Measurements from ENCODE around the gene EEF2KMT.
"Not testable (repeated sequence)": the region's sequence is repeated elsewhere in the genome, so short reads cannot be mapped to it uniquely, and the experiment has no call there.

Gene EEF2KMT

GRCh38 chr16:5097470-5098220 lies at the start of gene EEF2KMT:
TSS of gene EEF2KMT (minus strand) at chr16:5097795. CDS start at chr16:5097739, 56 bp downstream.
- FAIRE-seq: not testable (repeated sequence)
- peak; percentile 93 for DNase-seq (ENCODE audit: low spot score)

- not testable (repeated sequence) for DNase-seq (ENCODE audit: low spot score); FAIRE-seq
Measured at GRCh38 chr16:5144621-5144956, 47.0 kb upstream of the EEF2KMT start.

DNA sequence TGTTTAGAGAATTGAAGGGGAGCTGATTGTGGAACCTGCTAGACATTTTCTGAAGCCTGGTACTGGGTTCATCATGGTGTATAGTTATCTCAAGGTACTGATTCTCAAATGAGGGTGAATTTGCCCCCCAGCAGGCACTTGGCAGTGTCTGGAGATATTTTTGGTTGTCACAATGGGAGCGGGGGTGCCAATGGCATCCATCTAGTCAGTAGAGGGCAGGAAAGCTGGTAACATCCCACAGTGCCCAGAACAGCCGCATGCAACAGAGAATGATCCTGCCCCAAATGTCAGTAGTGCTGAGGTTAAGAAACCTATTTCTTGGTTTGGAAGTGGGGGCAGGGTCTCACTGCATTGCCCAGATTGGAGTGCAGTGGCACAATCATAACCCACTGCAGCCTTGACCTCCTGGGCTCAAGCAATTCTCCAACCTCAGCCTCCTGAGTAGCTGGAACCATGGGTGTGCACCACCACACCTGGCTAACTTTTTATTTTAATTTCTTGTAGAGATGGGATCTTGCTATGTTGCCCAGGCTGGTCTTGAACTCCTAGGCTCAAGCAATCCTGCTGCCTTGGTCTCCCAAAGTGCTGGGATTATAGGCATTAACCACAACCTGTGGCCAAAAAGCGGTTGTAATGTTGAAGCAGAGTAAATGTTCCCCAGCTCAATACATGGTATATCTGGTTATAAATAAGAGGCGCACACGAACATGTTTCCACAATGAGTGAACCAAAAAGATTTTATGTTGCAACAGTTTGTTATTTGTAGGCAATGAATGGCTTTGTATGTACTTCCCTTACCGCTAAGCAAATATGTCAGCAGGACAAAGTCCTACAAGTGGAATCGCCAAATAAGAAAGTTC lies 46.4 kb upstream of the EEF2KMT start:
- FAIRE-seq (no peak), DNase-seq (ENCODE audit: low spot score) (no peak)

GRCh38 chr16:5140151-5140550 lies 42.6 kb upstream of the EEF2KMT start:
- FAIRE-seq; DNase-seq (ENCODE audit: low spot score): not testable (repeated sequence)

DNA sequence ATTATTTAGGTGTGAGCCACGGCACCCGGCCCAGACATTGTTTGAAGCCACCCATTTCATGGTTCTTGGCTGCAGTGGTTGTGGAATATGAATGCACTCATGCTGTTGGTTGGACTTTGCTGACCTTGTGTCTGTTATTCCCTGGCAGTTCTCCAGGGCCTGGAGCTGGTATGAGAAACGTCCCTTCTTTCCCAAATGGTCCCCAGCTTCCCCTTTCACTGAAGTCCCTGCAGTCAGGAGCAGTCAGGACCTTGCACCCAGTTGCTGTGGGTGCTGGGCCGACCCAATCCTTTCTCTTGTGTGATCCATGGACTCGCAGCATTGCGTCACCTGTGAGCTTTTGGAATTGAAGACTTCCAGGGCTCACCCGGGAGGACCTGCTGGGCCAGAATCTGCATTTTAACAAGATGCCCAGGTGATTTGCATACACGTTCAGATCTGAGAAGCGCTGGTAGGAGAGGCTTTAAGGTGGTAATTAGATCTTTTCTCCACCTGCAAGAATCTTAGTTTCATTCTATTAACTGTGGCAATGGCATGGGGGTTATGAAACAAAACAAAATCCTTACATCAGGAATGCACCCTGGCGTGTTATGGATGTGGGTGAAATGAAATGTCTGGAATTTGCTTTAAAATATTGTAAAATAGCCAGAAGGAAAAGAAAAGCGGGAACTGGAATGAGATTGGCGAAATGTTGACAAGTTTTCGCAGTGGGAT lies 37.3 kb upstream of the EEF2KMT start:
- not testable (repeated sequence) for DNase-seq (ENCODE audit: low spot score)

GRCh38 chr16:5132915-5133600 lies 35.5 kb upstream of the EEF2KMT start:
- not testable (repeated sequence) for FAIRE-seq; DNase-seq (ENCODE audit: low spot score)

More for the DNA sequence above, 37.3 kb upstream of the EEF2KMT start:
- not testable (repeated sequence) for FAIRE-seq

DNA sequence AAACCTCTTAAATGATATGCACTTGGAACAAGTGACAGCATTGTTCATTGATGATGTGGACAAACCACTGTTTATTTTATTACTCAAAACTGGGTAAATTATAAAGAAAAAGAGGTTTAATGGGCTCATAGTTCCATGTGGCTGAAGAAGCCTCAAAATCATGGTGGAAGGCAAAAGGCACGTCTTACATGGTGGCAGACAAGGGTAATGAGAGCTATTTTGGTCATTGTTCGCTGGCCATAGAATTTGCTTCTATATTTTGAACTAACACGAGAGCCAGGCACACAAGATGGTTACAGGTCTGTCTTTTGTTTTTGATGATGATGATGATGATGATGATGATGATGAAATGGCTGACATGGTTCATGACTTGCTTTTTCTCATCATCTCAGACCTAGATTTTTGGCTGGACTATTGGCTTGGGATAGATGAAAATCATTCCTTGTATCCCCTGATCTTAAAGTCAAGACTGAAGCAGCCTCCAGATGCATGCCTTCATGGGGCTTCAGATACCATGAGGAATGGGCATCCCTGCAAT lies 33.9 kb upstream of the EEF2KMT start:
- DNase-seq (ENCODE audit: low spot score); FAIRE-seq: not testable (repeated sequence)

DNA sequence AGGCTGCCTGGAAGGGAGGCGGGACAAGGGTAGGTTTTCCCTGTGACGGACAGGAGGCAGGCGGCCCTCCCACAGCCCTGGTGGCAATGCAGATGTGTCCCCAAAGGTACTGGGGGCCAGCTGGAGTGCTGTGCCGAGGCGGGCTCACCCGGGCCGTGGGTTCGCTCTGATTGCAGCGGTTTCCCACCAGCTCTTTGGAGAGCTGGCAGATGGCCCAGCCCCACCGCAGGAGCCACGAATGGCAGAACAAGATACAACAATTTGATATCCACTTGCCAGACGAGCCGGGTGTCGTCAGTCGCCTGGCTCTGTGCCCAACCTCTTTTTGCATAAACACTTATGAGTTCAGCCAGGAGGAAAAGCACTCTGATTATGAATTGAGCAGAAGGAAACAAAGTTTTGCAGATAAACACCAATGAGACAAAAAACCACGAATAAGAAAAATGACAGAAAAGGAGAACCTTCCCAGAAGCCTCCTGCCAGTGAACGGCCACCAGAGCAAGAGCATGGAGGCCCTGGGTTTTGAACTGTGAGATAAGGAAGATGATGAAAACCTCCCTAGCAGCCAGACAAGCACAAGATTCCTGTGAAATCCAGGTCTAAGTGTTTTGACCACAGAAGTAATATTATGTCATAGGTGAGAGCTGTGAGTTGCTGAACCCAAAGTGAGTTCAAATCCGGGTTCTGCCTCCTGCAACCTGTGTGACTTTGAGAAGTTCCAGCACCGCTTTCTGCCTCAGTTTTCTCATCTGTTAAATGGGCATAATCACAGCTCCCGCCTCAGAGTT lies 19.9 kb upstream of the EEF2KMT start:
- not testable (repeated sequence) for FAIRE-seq
- peak; percentile 24 for DNase-seq (ENCODE audit: low spot score)

GRCh38 chr16:5116780-5117295 lies 19.2 kb upstream of the EEF2KMT start:
- FAIRE-seq: not testable (repeated sequence)

DNA sequence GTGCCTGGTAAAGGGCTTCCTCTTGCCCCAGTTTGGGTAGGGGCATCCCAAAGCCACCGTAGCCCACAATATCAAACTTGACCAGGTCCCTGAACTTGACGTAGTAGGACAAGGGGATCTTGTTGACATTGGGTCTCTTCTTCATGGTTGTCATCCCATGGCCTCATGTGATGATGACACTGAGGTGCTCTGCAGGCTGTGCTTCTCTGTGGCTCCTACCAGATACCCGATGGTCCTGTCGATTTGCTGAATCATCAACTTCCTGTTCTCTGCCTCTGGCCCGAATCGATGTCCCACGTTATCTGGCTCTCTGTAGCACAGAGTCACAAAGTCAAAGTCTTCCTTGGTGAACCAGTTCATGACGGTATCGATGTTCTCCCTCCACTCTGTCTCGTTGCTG lies 13.3 kb upstream of the EEF2KMT start:
- FAIRE-seq; DNase-seq (ENCODE audit: low spot score): not testable (repeated sequence)

More at GRCh38 chr16:5116780-5117295, 19.2 kb upstream of the EEF2KMT start:
- DNase-seq (ENCODE audit: low spot score): peak; percentile 2

DNA sequence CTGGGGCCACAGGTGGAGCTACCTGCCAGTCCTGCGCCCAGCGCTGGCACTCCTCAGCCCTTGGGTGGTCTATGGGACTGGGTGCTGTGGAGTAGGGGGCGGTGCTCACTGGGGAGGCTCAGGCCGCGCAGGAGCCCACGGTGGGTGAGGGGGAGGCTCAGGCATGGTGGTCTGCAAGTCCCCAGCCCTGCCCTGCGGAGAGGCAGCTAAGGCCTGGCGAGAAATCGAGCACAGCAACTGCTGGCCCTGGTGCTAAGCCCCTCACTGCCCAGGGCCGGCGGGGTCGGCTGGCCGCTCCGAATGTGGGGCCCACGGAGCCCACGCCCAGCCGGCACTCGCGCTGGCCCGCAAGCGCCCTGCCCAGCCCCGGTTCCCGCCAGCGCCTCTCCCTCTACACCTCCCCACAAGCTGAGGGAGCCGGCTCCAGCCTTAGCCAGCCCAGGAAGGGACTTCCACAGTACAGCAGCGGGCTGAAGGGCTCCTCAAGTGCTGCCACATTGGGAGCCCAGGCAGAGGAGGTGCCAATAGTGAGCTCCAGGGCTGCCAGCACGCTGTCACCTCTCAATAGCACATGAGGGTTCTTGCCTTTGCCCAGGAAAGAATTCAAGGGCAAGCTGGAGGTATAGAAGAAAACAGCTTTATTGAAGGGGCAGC lies 11.0 kb upstream of the EEF2KMT start:
- FAIRE-seq: no peak
- DNase-seq (ENCODE audit: low spot score): no peak

GRCh38 chr16:5105039-5105438 lies 7.4 kb upstream of the EEF2KMT start:
- FAIRE-seq; DNase-seq (ENCODE audit: low spot score): not testable (repeated sequence)

DNA sequence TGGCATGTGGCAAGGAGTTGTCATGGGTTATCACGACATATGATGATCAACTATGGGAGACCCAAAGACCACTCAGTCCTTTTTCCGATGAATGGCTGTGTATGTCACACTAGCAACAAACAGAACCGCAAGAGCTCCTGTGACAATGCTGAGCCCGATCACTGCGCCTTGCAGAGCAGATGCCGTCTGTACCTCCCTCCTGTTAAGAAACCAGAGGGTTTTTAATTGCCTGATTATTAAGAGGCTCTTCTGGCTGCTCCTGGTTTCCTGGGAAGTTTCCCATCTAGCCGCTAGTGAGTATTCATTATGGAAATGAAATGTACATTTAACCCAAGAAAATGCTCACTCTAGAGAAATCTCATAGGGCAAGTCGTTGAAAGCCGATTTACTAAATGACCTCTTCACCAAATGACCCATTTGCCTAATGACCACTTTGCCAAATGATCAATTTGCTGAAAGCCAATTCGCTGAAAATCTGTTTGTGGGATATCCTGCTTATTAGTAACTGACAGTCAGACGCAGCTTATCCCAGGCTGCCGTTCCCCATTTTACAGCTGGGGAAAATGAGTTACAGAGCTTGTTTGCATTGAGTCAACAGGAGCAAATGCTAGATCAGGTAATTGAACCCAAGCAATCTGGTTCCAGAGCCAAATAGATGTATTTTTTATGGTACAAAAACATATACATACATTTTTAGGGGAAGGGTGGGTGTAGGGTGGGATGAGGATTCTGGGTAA lies 5.9 kb upstream of the EEF2KMT start:
- FAIRE-seq; DNase-seq (ENCODE audit: low spot score): not testable (repeated sequence)

GRCh38 chr16:5099174-5099573 lies 1.6 kb upstream of the EEF2KMT start:
- DNase-seq (ENCODE audit: low spot score): not testable (repeated sequence)

DNA sequence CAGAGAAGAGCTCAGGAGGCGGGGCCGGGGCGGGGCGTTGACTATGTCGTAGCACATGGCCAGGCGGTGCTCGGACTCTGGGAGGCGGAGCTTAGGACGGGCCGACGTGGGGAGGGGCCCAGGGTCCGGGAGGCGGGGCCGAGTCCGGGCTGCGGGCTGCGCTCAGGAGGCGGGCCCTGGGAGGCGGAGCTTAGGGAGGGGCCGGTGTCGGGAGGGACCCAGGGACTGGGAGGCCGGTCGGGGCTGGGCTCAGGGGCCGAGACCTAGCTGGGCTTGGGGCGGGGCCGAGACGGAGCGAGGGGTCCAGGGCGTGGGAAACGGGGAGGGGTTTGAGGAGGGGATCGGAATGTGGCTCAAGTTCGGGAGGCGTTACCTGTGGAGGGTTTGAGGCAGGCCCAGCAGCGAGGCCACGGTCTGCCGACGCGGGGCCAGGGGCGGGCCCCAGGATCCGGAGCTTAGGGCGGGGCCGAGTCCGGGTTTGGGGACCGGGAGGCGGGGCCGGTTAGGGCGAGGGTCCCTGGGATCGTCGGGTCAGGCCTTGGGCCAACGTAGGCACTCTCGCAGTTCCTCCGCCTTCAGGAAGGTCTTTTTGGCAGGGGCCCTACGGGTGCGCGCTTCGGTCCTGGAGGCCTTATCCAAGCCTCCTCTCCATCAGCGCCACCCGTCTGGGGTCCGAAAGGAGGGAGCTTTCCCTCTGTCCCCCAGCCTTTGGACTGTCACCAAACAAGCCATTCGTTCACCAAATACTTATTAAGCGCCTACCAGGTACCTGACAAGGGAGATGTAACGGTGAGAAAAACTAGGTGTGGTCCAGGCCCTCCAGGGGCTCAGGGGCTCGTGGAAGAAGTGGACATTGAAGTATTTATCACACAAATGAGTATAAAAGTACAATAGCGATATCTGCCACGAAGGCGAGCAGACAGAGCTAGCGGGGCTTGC lies 895 bp upstream of the EEF2KMT start:
- FAIRE-seq: not testable (repeated sequence)
- DNase-seq (ENCODE audit: low spot score): peak; percentile 66

More at GRCh38 chr16:5099174-5099573, 1.6 kb upstream of the EEF2KMT start:
- not testable (repeated sequence) for FAIRE-seq

- not testable (repeated sequence) for FAIRE-seq; DNase-seq (ENCODE audit: low spot score)
Measured at GRCh38 chr16:5097061-5097469, 530 bp downstream of the EEF2KMT start.
